Measurements from ENCODE around the gene MPPED2. TPM values are rescaled to one million over a fixed set of nuclear protein-coding genes. Genes with fewer than 3 reads are reported as not detected.

MPPED2 gene
- total RNA-seq, 1 experiment from 2014 or later = 4.7 TPM

DNA sequence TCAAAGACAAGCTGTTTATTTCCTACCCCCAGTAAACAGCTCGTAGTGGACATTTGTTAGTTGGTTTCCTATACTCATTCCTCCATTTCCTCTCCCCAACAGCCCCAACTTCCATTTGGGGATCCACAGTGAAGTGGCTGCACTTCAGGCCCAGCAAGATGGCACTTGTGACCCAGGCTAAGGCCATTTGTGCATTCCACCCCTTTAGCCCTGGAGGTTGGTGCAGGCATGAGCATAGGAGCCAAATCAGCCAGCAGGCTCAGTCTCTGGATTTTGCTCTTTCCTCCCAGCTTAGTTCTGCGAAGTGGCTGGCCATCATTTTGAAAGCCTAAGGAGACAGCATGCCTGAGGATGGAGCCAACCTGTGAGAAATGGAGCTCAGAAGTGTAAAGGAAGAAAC lies 122.9 kb downstream of the MPPED2 start:
- Mint-ChIP-seq H3K27me3 (ENCODE audit: low read depth) (0 out of 2 replicates have a peak, but pooled peaks cover 1% of the 10 kb centered on the region), H3K9me3 (no peaks in the 10 kb centered on the region), H3K36me3 (ENCODE audit: insufficient read depth in 1 of 3, low read depth in 3 of 3) (peaks cover 0 to 5% (median 0%) of the 10 kb centered on the region in 3 experiments; a peak in 2 of 7 replicates), H3K4me3 (no peak overlapping the region), H3K27ac (no peak overlapping the region), H3K4me1 (peaks cover 34 to 38% of the 10 kb centered on the region in 2 experiments)
- Histone ChIP-seq H3K18ac (ENCODE audit: insufficient read length, low read depth, low read length) (no peak overlapping the region), H4K91ac (ENCODE audit: insufficient read length, low read depth, low read length) (no peak overlapping the region), H3K27ac (ENCODE audit: insufficient read length, low read depth, low read length) (no peak overlapping the region), H4K8ac (replicated peaks; ENCODE audit: insufficient read length, low read depth, low read length) (no peak overlapping the region), H3K9me3 (ENCODE audit: control insufficient read depth, low read depth, low read length) (no peaks in the 10 kb centered on the region), H3K14ac (ENCODE audit: insufficient read depth, low read length) (no peak overlapping the region), H3K4me2 (ENCODE audit: insufficient read depth, insufficient read length, low read length) (no peak overlapping the region), H3K23ac (ENCODE audit: insufficient read length, low read depth, low read length) (no peak overlapping the region), H3K9ac (ENCODE audit: extremely low read depth, insufficient read length, low read length) (no peak overlapping the region), H2AFZ (ENCODE audit: low read length) (no peak overlapping the region), H3K79me1 (ENCODE audit: insufficient read depth, low read depth, low read length, poor library complexity, severe bottlenecking) (no peaks in the 10 kb centered on the region), H3K79me2 (ENCODE audit: insufficient read depth, low read length) (no peaks in the 10 kb centered on the region), H2BK15ac (ENCODE audit: low read depth, low read length) (no peak overlapping the region), H4K20me1 (ENCODE audit: control insufficient read depth, insufficient read depth, insufficient read length) (no peaks in the 10 kb centered on the region), H2BK120ac (ENCODE audit: low read depth, low read length, poor library complexity, severe bottlenecking) (no peak overlapping the region), H2BK12ac (ENCODE audit: insufficient read length, low read depth, low read length) (no peak overlapping the region), H4K5ac (ENCODE audit: insufficient read length, low read depth, low read length) (no peak overlapping the region), H3K56ac (ENCODE audit: insufficient read length, low read depth, low read length) (no peak overlapping the region), H2BK20ac (ENCODE audit: low read depth, low read length, poor library complexity, severe bottlenecking) (no peak overlapping the region), H3K27me3 (ENCODE audit: insufficient read depth, low read length) (no peaks in the 10 kb centered on the region), H3K4ac (ENCODE audit: low read depth, low read length) (no peak overlapping the region), H2AK5ac (ENCODE audit: insufficient read length, low read length) (no peak overlapping the region), H3K4me1 (ENCODE audit: insufficient read depth, low read length) (peaks cover 3% of the 10 kb centered on the region; the same call in 1 of the 2 replicates), H3K23me2 (ENCODE audit: insufficient read length, low read depth, low read length, poor library complexity, severe bottlenecking) (no peaks in the 10 kb centered on the region), H2BK5ac (ENCODE audit: insufficient read length, low read length) (no peak overlapping the region), H3T11ph (ENCODE audit: low read length) (no peak overlapping the region)
- DNase-seq = no peak
- TF ChIP-seq, protein P1, sequence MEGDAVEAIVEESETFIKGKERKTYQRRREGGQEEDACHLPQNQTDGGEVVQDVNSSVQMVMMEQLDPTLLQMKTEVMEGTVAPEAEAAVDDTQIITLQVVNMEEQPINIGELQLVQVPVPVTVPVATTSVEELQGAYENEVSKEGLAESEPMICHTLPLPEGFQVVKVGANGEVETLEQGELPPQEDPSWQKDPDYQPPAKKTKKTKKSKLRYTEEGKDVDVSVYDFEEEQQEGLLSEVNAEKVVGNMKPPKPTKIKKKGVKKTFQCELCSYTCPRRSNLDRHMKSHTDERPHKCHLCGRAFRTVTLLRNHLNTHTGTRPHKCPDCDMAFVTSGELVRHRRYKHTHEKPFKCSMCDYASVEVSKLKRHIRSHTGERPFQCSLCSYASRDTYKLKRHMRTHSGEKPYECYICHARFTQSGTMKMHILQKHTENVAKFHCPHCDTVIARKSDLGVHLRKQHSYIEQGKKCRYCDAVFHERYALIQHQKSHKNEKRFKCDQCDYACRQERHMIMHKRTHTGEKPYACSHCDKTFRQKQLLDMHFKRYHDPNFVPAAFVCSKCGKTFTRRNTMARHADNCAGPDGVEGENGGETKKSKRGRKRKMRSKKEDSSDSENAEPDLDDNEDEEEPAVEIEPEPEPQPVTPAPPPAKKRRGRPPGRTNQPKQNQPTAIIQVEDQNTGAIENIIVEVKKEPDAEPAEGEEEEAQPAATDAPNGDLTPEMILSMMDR (conservative IDR thresholded peaks at IDR 0.05) = no peak
- WGBS (ENCODE audit: extremely low coverage, insufficient read length, low lambda C conversion rate) = no CpG with 5 or more reads among the region's 2 CpGs

All from H9 (cell line).